ENCODE results near the gene SEC23A. TPM values are rescaled to one million over a fixed set of nuclear protein-coding genes. Genes with fewer than 3 reads are reported as not detected.

SEC23A gene
- total and polyA plus RNA-seq, 2 of the 13 experiments (the other 11 are each of a cell fraction or from before 2014, with no cell fraction given), result 403 to 887 TPM

DNA sequence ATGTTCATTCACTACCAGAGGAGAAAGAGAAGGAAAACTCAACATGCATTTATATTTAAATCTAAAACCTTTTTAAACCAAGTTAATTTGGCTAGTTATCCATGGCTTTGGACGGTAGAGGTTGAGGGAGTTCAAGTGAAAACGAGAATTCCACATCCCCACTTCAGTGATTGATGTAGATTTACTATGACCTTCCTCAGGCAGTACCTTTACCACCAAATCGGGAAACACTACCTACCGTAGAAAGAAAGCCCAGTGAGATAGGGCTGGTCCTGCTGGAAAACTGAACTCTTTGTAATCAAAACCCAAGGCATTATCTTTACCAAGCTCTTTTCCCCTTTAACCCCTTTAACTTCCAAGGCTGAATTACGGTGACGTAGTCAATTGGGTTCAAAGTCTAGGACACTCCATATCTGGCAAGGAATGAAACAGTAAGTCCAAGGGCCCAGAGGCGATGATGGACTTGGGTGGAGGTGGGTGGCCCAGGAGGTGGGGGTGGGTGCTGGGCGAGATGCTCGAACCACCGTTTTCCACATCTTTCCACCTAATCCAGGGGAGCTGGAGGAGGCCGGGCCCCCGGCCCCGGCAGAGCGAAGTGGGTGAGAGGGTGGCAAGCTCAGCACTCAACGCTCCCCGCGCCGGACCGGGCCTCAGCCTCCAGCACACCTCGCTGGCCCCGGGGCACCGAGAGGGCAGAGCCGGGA, 618 bp downstream of the SEC23A start (continued):
- TF ChIP-seq MTA1 (CRISPR knock-in tag; IDR thresholded peaks at IDR 0.05; ENCODE audit: borderline replicate concordance) (no peak), SP5 (CRISPR knock-in tag; IDR thresholded peaks at IDR 0.05; ENCODE audit: borderline replicate concordance, low read depth) (peak; percentile 39; the same call in 1 of the 2 replicates), BORCS8-MEF2B (CRISPR knock-in tag; IDR thresholded peaks at IDR 0.05) (no peak), ZNF598 (CRISPR knock-in tag; IDR thresholded peaks at IDR 0.05; ENCODE audit: borderline replicate concordance) (no peak), NR2F2 (IDR thresholded peaks at IDR 0.05; ENCODE audit: borderline replicate concordance, low read depth) (no peak), ZNF619 (CRISPR knock-in tag; IDR thresholded peaks at IDR 0.05) (no peak), TP53 (CRISPR knock-in tag; conservative IDR thresholded peaks at IDR 0.05) (peak; percentile 53; the same call in 1 of the 2 replicates), ZNF143 (CRISPR knock-in tag; IDR thresholded peaks at IDR 0.05) (no peak), ZNF850 (CRISPR knock-in tag; conservative IDR thresholded peaks at IDR 0.05) (peak; percentile 73; the same call in 1 of the 2 replicates), SP1 (IDR thresholded peaks at IDR 0.05) (no peak), SP1 (CRISPR knock-in tag; IDR thresholded peaks at IDR 0.05) (no peak), SNAI1 (CRISPR knock-in tag; IDR thresholded peaks at IDR 0.05; ENCODE audit: borderline replicate concordance) (no peak), HNRNPH1 (optimal IDR thresholded peaks at IDR 0.05; ENCODE audit: low read depth, low read length) (peak; percentile 72), ZNF737 (CRISPR knock-in tag; IDR thresholded peaks at IDR 0.05; ENCODE audit: borderline replicate concordance) (no peak), POLR2AphosphoS2 (IDR thresholded peaks at IDR 0.05; ENCODE audit: low read depth, low read length) (peak; percentile 95), SMAD3 (CRISPR knock-in tag; IDR thresholded peaks at IDR 0.05) (peak; percentile 47), ZNF879 (CRISPR knock-in tag; IDR thresholded peaks at IDR 0.05) (no peak), POLR2A (IDR thresholded peaks at IDR 0.05; ENCODE audit: insufficient read depth in 1 of 2, low read depth in 2 of 2, low read length in 2 of 2) (peak; percentile 53 to 99; a peak in 3 of 4 replicates), AKAP8 (CRISPR knock-in tag; IDR thresholded peaks at IDR 0.05) (no peak), HES4 (CRISPR knock-in tag; IDR thresholded peaks at IDR 0.05; ENCODE audit: borderline replicate concordance) (no peak), PLRG1 (conservative IDR thresholded peaks at IDR 0.05) (no peak), MXI1 (IDR thresholded peaks at IDR 0.05; ENCODE audit: borderline replicate concordance, low read depth, low read length) (peak; percentile 8; the same call in 1 of the 3 replicates), ZNF17 (CRISPR knock-in tag; IDR thresholded peaks at IDR 0.05) (no peak), SSRP1 (CRISPR knock-in tag; IDR thresholded peaks at IDR 0.05) (peak; percentile 68)
- TF ChIP-seq, protein P1, sequence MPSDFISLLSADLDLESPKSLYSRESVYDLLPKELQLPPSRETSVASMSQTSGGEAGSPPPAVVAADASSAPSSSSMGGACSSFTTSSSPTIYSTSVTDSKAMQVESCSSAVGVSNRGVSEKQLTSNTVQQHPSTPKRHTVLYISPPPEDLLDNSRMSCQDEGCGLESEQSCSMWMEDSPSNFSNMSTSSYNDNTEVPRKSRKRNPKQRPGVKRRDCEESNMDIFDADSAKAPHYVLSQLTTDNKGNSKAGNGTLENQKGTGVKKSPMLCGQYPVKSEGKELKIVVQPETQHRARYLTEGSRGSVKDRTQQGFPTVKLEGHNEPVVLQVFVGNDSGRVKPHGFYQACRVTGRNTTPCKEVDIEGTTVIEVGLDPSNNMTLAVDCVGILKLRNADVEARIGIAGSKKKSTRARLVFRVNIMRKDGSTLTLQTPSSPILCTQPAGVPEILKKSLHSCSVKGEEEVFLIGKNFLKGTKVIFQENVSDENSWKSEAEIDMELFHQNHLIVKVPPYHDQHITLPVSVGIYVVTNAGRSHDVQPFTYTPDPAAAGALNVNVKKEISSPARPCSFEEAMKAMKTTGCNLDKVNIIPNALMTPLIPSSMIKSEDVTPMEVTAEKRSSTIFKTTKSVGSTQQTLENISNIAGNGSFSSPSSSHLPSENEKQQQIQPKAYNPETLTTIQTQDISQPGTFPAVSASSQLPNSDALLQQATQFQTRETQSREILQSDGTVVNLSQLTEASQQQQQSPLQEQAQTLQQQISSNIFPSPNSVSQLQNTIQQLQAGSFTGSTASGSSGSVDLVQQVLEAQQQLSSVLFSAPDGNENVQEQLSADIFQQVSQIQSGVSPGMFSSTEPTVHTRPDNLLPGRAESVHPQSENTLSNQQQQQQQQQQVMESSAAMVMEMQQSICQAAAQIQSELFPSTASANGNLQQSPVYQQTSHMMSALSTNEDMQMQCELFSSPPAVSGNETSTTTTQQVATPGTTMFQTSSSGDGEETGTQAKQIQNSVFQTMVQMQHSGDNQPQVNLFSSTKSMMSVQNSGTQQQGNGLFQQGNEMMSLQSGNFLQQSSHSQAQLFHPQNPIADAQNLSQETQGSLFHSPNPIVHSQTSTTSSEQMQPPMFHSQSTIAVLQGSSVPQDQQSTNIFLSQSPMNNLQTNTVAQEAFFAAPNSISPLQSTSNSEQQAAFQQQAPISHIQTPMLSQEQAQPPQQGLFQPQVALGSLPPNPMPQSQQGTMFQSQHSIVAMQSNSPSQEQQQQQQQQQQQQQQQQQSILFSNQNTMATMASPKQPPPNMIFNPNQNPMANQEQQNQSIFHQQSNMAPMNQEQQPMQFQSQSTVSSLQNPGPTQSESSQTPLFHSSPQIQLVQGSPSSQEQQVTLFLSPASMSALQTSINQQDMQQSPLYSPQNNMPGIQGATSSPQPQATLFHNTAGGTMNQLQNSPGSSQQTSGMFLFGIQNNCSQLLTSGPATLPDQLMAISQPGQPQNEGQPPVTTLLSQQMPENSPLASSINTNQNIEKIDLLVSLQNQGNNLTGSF (CRISPR knock-in tag; IDR thresholded peaks at IDR 0.05), result no peak
- TF ChIP-seq, protein P2, sequence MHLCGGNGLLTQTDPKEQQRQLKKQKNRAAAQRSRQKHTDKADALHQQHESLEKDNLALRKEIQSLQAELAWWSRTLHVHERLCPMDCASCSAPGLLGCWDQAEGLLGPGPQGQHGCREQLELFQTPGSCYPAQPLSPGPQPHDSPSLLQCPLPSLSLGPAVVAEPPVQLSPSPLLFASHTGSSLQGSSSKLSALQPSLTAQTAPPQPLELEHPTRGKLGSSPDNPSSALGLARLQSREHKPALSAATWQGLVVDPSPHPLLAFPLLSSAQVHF (CRISPR knock-in tag; IDR thresholded peaks at IDR 0.05), result no peak
- TF ChIP-seq, protein P3, sequence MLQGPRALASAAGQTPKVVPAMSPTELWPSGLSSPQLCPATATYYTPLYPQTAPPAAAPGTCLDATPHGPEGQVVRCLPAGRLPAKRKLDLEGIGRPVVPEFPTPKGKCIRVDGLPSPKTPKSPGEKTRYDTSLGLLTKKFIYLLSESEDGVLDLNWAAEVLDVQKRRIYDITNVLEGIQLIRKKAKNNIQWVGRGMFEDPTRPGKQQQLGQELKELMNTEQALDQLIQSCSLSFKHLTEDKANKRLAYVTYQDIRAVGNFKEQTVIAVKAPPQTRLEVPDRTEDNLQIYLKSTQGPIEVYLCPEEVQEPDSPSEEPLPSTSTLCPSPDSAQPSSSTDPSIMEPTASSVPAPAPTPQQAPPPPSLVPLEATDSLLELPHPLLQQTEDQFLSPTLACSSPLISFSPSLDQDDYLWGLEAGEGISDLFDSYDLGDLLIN (CRISPR knock-in tag; IDR thresholded peaks at IDR 0.05; ENCODE audit: borderline replicate concordance), result no peak
